Fibroblast of lung (primary cell): Measurements from ENCODE around the gene CNN1. TPM values are rescaled to one million over a fixed set of nuclear protein-coding genes. Genes with fewer than 3 reads are reported as not detected.
"Not testable (repeated sequence)": the region's sequence is repeated elsewhere in the genome, so short reads cannot be mapped to it uniquely, and the experiment has no call there.

Experiments used
- DNase-seq, 2 donors: peaks; one replicate each; pipeline versions ENCODE4 v3.0.0 to v3.0.0-alpha.2; 2010; ENCODE audit warnings: low read depth in 2 of 2
- H2AFZ ChIP-seq: 2 replicates; pipeline ENCODE4 v1.5.1; 2012; ENCODE audit warnings: low read length, control low read depth, inconsistent platforms
- H3K27ac ChIP-seq: 2 replicates; pipeline ENCODE4 v1.5.1; 2011; ENCODE audit warnings: low read length, control low read depth; ENCODE audit not compliant: insufficient read depth
- H3K27me3 ChIP-seq: 2 replicates; pipeline ENCODE4 v1.5.1; 2011; ENCODE audit warnings: mild to moderate bottlenecking, low read length; ENCODE audit not compliant: control insufficient read depth, insufficient read depth
- H3K36me3 ChIP-seq: 2 replicates; pipeline ENCODE4 v1.5.1; 2011; ENCODE audit warnings: low read length; ENCODE audit not compliant: control insufficient read depth, insufficient read depth
- H3K4me1 ChIP-seq: 2 replicates; pipeline ENCODE4 v1.5.1; 2011; ENCODE audit warnings: low read length; ENCODE audit not compliant: control insufficient read depth, insufficient read depth; ENCODE audit errors: extremely low read depth
- H3K4me2 ChIP-seq: 2 replicates; pipeline ENCODE4 v1.5.1; 2011; ENCODE audit warnings: low read length, control low read depth; ENCODE audit not compliant: insufficient read depth; ENCODE audit errors: extremely low read depth
- H3K4me3 ChIP-seq, 4 experiments: fragments of 200-600 bp in 1 of 4; sonication (generic) in 1 of 4; replicated peaks in 1 of 4; 2 replicates each; pipeline ENCODE4 v1.5.1; 2011 to 2016; ENCODE audit warnings: low read length in 4 of 4, low read depth in 3 of 4, mild to moderate bottlenecking in 3 of 4, control low read depth in 2 of 4, inconsistent platforms in 1 of 4, mixed read lengths in 1 of 4; ENCODE audit not compliant: insufficient read depth in 1 of 4; ENCODE audit errors: control extremely low read depth in 1 of 4
- H3K79me2 ChIP-seq: 2 replicates; pipeline ENCODE4 v1.5.1; 2012; ENCODE audit warnings: mild to moderate bottlenecking, low read length, inconsistent platforms; ENCODE audit not compliant: control insufficient read depth, insufficient read depth
- H3K9ac ChIP-seq: 2 replicates; pipeline ENCODE4 v1.5.1; 2011; ENCODE audit warnings: mild to moderate bottlenecking, low read length, control low read depth; ENCODE audit not compliant: insufficient read depth
- H3K9me3 ChIP-seq: 2 replicates; pipeline ENCODE4 v1.5.1; 2012; ENCODE audit warnings: low read depth, low read length; ENCODE audit not compliant: control insufficient read depth, insufficient read depth
- H4K20me1 ChIP-seq: 2 replicates; pipeline ENCODE4 v1.5.1; 2011; ENCODE audit warnings: low read length; ENCODE audit not compliant: control insufficient read depth, insufficient read depth; ENCODE audit errors: extremely low read depth
- CTCF ChIP-seq, 2 donors: IDR thresholded peaks in 1 of 2; conservative IDR thresholded peaks in 1 of 2; 1 replicate in 1 of 2; 2 replicates in 1 of 2; pipeline ENCODE4 v1.5.1; 2011 to 2012; ENCODE audit warnings: low read length in 2 of 2, control low read depth in 1 of 2, inconsistent platforms in 1 of 2, low read depth in 1 of 2, mild to moderate bottlenecking in 1 of 2
- EZH2 ChIP-seq: IDR thresholded peaks from 2 replicates; pipeline ENCODE4 v1.5.1; 2012; ENCODE audit warnings: low read length, control low read depth, mild to moderate bottlenecking; ENCODE audit errors: missing control alignments
- polyA plus RNA-seq, 2 donors: library from polyadenylated mRNA; depleted of rRNA in 1 of 2; stranded (reverse) in 1 of 2; unstranded in 1 of 2; fragments of >200 nt; gene quantifications; 2 replicates each; pipeline ENCODE4 v1.2.1, GENCODE V29; 2011 to 2012; ENCODE audit warnings: missing spikeins in 1 of 2
- total RNA-seq: library from RNA; depleted of rRNA; stranded (reverse); fragments of >200 nt; gene quantifications from 2 replicates; pipeline ENCODE4 v1.2.1, GENCODE V29; 2014

Gene CNN1
- total and polyA plus RNA-seq, 2 donors (not counting 1 experiment from before 2014, with no cell fraction given) = 20.3 to 83.9 TPM

GRCh38 chr19:11566164-11566563 is 27.5 kb downstream of the CNN1 start:
- Histone ChIP-seq H3K4me3 (no peak overlapping the region), H4K20me1 (no peaks in the 10 kb centered on the region), H3K36me3 (no peaks in the 10 kb centered on the region), H3K27ac (no peak overlapping the region), H3K9ac (no peak overlapping the region), H3K79me2 (no peaks in the 10 kb centered on the region), H2AFZ (no peak overlapping the region), H3K4me1 (no peaks in the 10 kb centered on the region), H3K9me3 (no peaks in the 10 kb centered on the region), H3K4me2 (no peak overlapping the region), H3K27me3 (no peaks in the 10 kb centered on the region)
- no peak for DNase-seq
- no peak for TF ChIP-seq EZH2
- no peak for TF ChIP-seq CTCF (conservative IDR thresholded peaks at IDR 0.05 in 1 of 2, IDR thresholded peaks at IDR 0.05 in 1 of 2; ENCODE audit: low read depth in 1 of 2, low read length in 2 of 2)

GRCh38 chr19:11570039-11570462 is 31.4 kb downstream of the CNN1 start:
- H3K27ac ChIP-seq = no peak overlapping the region
- no peak for DNase-seq
- TF ChIP-seq EZH2 (no peak), CTCF (conservative IDR thresholded peaks at IDR 0.05 in 1 of 2, IDR thresholded peaks at IDR 0.05 in 1 of 2; ENCODE audit: low read depth in 1 of 2, low read length in 2 of 2) (no peak)
- no peaks in the 10 kb centered on the region for H3K36me3 ChIP-seq
- H3K4me3 ChIP-seq = no peak overlapping the region
- no peaks in the 10 kb centered on the region for H3K9me3 ChIP-seq
- H2AFZ ChIP-seq = no peak overlapping the region
- no peaks in the 10 kb centered on the region for H3K27me3 ChIP-seq
- H3K4me2 ChIP-seq = no peak overlapping the region
- H3K79me2 ChIP-seq = no peaks in the 10 kb centered on the region
- H4K20me1 ChIP-seq = no peaks in the 10 kb centered on the region
- no peak overlapping the region for H3K9ac ChIP-seq
- no peaks in the 10 kb centered on the region for H3K4me1 ChIP-seq

GRCh38 chr19:11573354-11573753 is 34.7 kb downstream of the CNN1 start:
- H4K20me1 ChIP-seq, DNase-seq, H3K9me3 ChIP-seq, H2AFZ ChIP-seq, H3K27me3 ChIP-seq, H3K9ac ChIP-seq, H3K4me2 ChIP-seq, H3K36me3 ChIP-seq, H3K4me1 ChIP-seq, H3K4me3 ChIP-seq, H3K27ac ChIP-seq, H3K79me2 ChIP-seq: not testable (repeated sequence)

- H3K9ac ChIP-seq, H3K27me3 ChIP-seq, H3K4me3 ChIP-seq, H3K79me2 ChIP-seq, DNase-seq, H4K20me1 ChIP-seq, H3K36me3 ChIP-seq, H2AFZ ChIP-seq, H3K9me3 ChIP-seq, H3K27ac ChIP-seq, H3K4me1 ChIP-seq, H3K4me2 ChIP-seq: not testable (repeated sequence)
Observed at GRCh38 chr19:11573763-11574162, 35.1 kb downstream of the CNN1 start.
